Endothelial cell of umbilical vein (primary cell): Measurements from ENCODE around the gene TNFAIP6.

Source experiments
- CTCF ChIP-seq, 2 donors: IDR thresholded peaks; 1 replicate in 1 of 2; 2 replicates in 1 of 2; pipeline ENCODE4 v1.5.1; 2011; ENCODE audit warnings: low read length in 2 of 2, mild to moderate bottlenecking in 2 of 2, moderate library complexity in 2 of 2, control low read depth in 1 of 2, inconsistent platforms in 1 of 2, low read depth in 1 of 2; ENCODE audit not compliant: insufficient read depth in 1 of 2; ENCODE audit errors: extremely low read depth in 1 of 2
- EZH2 ChIP-seq: IDR thresholded peaks from 2 replicates; pipeline ENCODE4 v1.6.1; 2012; ENCODE audit warnings: borderline replicate concordance, low read depth, mild to moderate bottlenecking, moderate library complexity, low read length, inconsistent platforms; ENCODE audit not compliant: severe bottlenecking
- POLR2A ChIP-seq: IDR thresholded peaks from 2 replicates; pipeline ENCODE4 v1.6.1; 2012; ENCODE audit warnings: low read depth, mild to moderate bottlenecking, control low read depth, low read length

- TF ChIP-seq CTCF (IDR thresholded peaks at IDR 0.05; ENCODE audit: extremely low read depth in 1 of 2, insufficient read depth in 1 of 2, low read depth in 1 of 2, low read length in 2 of 2): no peak
- TF ChIP-seq POLR2A: no peak
- no peak for TF ChIP-seq EZH2
Observed at GRCh38 chr2:151399981-151400380, 42.6 kb downstream of the TNFAIP6 start.
